Ureter (tissue), 1 donor: ENCODE results near the gene TAF1B. TPM values are rescaled to one million over a fixed set of nuclear protein-coding genes. Genes with fewer than 3 reads are reported as not detected.

ENCODE experiments used
- DNase-seq: peaks from one replicate; pipeline ENCODE4 v3.0.0-alpha.2; 2020; ENCODE audit warnings: low spot score
- total RNA-seq: library from RNA; stranded (reverse); gene quantifications from one replicate; pipeline ENCODE4 v1.2.4, GENCODE V29; 2023
- donor health status: DM: yes; HTN: yes; CAD: no.

The TAF1B gene
- total RNA-seq = 41.1 TPM

- peak; percentile 92 for DNase-seq
Observed at GRCh38 chr2:9843229-9844035, at the start of gene TAF1B. Gene TAF1B (plus strand): TSS chr2:9843474. CDS start chr2:9843542, 68 bp downstream.

DNA sequence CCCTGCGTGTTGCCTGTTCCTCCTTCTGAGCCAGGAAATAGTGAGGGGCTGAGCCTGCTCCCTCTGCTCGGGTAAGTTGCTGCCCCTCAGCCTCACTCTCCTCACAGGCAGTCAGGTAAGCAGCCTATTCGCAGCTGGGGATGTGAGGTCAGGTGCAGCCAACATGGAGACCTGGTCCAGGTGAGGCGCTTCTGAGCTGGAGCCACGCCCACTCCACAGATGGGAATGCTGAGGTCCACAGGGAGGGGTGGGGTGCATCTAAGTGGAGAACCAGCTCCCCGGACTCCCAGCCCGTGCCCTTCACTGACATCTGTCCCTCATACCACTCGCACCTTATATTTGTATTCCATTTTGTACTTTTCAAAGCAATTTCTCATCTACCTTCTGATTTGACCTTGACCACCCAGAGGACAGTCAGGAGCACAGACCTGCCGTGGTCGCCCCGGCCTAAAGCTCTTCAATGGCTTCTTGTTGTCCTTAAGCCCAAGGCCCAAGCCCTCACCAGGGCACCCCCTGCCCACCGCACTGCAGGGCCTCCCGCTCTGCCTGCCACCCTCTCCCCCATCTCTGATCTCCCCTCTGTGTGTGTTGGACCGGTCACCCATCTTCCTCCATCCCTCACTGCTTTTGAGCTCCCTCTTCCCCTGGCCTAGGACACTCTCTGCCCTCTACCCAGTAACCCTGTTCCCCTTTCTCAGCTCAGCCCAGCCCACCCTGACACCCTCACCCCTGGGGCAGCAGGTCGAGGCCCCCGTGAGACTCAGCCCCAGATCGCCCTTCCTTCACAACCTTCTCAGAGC, 49.2 kb upstream of the TAF1B start:
- no peak for DNase-seq

GRCh38 chr2:9795071-9795470, 48.2 kb upstream of the TAF1B start:
- DNase-seq = no peak

DNA sequence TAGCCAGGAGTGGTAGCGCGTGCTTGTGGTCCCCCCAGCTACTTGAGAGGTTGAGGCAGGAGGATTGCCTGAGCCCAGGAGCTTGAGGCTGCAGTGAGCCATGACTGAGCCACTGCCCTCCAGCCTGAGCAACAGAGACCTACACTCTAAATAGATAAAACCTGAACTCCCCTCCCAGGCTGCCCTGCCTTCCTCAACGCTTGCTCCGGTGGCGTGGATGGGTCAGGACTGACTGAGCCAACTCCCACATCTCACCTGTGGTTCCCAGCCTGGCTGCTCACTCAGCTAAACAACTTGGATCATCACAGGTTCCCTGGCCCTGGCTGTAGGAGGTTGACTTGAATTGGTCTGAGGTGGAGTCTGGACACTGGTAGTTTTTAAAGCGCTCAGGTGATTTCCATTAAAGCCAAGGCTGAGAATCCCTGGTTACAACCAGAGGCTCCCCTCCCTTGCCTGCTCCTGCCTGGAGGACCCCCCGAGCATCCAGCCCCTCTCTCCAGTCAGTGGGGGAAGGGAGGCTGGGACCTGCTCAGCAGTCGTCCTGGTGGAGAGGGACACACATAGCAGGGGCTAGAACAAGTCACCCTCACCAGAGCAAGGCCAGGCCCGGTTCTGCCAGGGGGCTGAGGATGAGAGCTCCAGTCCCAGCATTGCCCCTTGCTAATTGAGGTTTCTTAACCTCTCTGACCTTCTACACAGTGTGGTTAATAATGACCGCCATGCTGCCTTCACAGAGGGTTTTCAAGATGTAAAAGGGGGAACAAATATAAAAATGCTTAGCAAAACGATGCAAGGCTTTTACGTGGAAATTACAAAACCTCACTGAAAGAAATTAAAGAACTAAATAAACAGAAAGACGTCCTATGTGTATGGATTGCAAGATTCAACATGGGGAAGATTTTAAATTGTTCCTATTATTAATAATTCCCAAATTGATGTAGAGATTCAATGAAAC, 46.9 kb upstream of the TAF1B start:
- DNase-seq = no peak

DNA sequence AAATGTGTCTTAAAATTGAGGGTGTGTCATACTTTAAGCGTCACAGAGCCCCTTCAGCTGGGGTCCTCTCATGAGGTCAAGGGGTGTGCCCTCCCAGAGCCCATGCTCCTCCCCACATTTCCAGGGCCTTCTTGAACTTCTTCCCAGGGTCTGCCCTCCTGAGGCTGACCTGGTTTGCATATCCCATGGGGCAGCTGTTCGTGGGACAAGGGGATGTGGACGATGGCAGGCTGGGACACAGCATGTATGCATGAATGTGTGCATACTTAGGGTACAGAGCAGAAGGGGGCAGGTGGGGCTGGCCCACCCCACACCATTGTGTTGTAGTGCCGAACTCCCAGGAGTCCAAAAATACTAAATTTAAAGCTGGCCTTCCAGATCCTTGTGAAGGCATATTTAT, 46.2 kb upstream of the TAF1B start:
- DNase-seq = no peak

GRCh38 chr2:9797681-9798556, 45.4 kb upstream of the TAF1B start:
- DNase-seq = no peak

DNA sequence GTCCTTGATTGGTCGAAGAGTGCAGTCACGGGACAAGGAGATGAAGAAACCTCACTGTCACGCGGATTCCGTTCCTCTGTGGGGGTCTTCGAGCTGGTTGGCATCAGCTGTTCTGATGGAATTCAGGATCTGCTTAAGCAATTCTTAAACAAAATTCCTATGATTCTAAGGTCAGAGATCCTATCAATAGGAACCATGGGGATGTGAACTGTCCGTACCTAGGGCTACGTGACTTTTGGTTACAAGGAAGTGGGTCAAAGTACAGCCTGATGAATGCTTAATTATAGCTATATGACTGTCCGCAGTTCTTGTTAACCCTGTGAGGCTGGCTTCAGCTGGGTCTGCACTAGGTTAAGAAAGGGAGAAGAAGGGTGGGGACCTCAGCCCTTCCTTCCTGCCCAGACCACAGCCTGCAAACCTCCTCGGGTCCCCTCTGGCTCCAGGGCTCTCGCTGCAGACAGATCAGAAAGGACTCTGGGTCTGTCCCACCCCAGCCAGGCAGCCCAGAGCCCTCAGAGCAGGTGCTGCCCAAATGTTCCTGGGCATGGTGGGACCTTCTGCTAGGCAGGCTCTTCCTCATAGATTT, 44.2 kb upstream of the TAF1B start:
- no peak for DNase-seq

DNA sequence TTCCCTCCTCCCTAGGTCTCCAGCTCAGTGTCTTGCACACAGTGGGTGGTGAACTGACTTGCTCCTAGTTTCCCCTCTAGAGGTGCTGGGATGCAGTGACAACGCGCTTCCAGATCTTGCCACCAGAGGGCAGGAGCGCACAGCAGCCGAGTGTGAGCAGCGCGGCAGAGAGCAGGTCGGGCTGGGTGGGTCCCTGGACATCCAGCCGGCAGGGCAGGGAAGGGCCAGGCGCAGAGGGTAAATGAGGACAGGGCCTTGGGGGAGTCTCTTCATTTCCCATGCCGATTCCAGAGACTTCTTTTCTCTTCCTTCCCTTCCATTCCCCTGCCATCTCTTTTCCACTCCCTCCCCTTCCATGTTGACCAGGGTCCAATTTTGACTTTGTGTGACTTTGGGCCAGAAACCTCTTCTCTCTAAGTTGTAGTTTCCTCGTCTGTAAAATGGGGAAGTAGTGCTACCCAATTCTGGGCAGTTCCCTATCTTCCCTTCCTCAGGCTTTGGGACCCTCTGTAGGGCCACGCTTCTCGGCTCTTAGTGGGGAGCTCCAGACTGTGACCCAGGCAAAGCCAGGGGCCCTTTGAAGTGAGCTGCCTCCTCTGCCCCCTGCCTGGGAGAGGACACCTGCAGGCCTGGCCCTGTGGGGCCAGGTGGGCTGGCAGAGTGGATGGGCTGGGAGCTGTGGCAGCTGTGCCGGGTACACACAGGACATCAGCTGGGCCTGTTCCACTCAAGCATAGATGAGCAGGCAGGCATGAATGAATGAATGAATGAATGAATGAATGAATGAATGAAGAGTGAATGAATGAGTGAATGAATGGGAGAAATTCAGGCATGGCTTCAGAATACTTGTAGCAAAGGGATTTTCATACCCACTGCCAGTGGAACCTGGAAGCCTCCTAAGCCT, 43.3 kb upstream of the TAF1B start:
- peak; percentile 93 for DNase-seq

DNA sequence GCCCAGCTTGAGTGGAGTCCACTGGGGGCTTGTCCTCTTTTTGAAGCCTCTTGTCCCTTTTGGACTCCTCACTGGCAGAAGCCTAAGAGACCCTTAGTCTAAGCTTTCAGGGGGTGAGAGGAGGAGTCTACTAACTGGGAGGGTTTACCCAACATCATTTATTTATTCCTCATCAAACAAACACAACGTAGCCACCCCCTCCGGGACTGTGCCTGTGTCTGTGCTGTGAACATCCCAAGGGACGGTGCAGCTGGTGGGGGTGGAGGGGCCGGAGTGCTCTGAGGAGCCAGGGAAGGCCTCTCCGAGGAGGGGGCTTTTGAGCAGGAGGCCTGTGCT, 42.7 kb upstream of the TAF1B start:
- no peak for DNase-seq

DNA sequence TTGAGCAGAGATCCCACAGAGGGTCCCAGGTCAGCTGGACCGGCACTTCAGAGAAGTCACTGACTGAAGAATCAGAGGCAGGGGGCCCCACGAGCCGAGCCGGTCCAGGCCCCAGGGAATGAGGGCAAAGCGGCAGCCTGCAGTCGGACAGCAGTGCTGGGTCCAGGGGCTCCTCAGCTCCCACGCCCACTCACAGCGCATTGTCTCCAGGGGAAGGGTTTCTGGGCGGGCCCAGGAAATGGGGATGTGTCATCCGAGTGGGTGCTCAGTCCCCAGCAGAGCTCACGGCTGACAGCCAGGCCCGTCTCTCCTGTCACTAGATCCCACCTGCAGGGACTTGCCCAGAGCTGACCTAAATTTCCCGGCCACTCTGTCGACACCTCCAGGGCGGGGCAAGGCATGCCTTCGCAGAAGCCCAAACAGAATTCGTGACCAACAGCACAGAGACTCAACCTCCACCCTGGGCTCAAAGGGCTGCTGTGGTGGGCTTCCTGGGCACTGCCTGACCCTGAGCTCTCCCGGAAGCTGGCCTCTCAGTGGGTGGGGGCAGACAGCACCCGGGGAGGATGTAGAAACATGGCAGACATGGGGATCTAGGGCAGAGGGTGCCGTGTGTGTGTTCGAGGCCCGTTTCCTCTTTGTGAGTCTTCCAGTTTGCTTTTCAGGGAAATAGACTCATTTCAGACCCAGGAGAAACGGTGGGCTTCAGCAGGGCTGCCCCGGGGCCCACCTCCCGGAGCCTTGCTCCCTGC, 42.1 kb upstream of the TAF1B start:
- peak; percentile 89 for DNase-seq

- DNase-seq = no peak
Observed at GRCh38 chr2:9802576-9802993, 40.7 kb upstream of the TAF1B start.

DNA sequence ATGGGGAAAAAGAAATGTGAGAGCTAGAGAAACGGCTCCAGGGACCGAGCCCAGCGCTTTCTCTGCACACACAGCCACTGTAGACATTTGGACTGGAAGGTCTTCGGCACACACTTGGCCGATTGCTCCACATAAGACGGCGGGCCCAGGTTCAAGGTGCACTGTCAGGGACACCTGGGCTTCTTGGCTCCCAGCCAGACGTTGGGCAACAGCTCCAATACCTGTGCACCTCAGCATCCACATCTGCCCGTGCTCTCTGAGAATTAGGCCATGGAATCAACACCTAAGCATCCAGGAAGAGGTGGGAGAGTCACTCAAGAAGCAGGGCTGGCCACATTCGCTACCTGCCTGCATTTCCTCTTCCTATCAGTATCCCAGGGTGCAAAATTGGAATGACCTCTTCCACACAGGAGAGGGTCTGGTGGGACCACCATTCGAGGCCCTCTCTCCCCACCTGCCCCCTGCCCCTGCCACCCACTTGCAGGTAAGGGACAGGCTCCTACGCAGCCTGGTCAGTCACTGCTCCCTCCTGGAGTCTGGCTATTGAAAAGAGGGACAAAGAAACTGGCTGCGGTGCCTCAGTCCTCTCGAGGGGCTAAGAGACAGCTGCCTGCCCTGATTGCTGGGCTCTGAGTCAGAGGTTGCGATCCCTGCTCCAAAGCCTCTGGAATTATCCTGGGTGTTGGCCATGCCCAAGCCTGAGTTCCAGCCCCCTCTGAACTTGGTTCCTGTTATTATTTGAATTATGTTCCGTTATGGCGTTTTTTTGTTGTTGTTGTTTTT, 40.1 kb upstream of the TAF1B start:
- DNase-seq = no peak

- no peak for DNase-seq
Observed at GRCh38 chr2:9805435-9806297, 37.6 kb upstream of the TAF1B start.

DNA sequence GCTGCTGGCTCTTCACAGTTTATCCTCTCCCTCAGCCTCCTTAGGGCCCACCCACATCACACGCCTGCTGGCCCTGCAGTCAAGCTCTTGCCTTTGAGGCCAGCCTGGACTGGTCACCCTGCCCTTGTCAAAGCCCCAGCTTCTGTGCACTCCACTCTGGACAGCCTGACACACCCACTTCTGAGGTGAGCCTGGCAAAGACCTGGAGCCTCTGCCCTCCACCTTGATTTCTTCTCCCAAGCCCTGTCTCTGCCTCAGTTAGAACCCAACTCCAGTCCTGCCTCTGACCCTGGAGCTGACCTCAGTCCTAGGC, 37.0 kb upstream of the TAF1B start:
- DNase-seq = no peak

- no peak for DNase-seq
Observed at GRCh38 chr2:9806656-9807055, 36.6 kb upstream of the TAF1B start.

- DNase-seq = no peak
Observed at GRCh38 chr2:9807056-9807455, 36.2 kb upstream of the TAF1B start.
